ENCODE data around the gene FAM25G.

Gene FAM25G

GRCh38 chr10:47438857-47439474, 52.5 kb downstream of the FAM25G start:
- no peaks in the 10 kb centered on the region for H3K27me3 ChIP-seq (ENCODE audit: insufficient read depth, poor library complexity, severe bottlenecking)
- H3K4me3 ChIP-seq (replicated peaks; ENCODE audit: insufficient read depth, low read length), result no peak overlapping the region
- TF ChIP-seq CTCF (IDR thresholded peaks at IDR 0.05; ENCODE audit: insufficient read depth, low read length) (peak; percentile 29), REST (IDR thresholded peaks at IDR 0.05; ENCODE audit: insufficient replicate concordance, low read depth) (no peak), SPI1 (IDR thresholded peaks at IDR 0.05; ENCODE audit: borderline replicate concordance, low read depth) (no peak)
- peak; percentile 4 to 44 for DNase-seq (ENCODE audit: low read depth in 1 of 2, low spot score in 1 of 2)
- no peak overlapping the region for H3K27ac ChIP-seq (replicated peaks)
